ENCODE data around the gene RHCE. TPM values are rescaled to one million over a fixed set of nuclear protein-coding genes. Genes with fewer than 3 reads are reported as not detected.

Gene RHCE
- polyA plus RNA-seq, 1 experiment: 0.59 TPM

DNA sequence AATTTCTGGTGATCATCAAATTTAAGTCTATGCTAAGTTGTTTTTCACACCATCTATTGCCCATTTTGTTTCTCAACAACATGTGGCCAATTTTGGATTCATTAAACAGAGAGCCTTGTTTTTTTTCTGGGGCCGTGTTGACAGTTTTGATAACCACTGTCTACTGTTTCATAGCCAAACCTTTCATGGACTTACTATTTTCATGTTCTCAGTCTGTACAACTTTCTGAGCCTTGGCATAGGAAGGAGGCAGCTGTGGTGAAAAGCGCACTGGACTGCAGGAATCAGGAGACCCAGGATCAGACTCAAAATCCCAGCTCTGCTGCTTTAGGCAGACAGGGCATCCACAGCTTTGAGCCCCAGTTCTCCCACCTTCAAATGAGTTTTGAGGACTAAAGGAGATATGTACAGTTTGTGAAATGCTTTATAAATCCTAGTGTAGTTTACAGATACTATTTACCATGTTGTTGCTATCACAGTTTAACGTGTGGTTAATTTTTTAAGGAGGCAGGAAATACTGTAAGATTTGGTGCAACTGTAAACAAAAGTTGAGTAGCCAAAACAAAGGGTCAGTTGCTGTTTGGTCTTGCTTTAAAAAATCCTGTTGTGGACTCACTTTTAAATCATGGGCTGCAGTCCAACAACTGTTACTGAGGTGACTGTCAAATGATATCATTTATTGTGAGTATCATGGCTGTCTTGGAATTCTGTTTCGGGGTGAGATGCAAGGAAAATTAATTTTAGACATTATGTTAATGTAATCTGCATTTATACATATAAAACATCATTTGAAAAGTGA lies 13.0 kb upstream of the RHCE start:
- ChIA-PET POLR2A (no interaction called here), CTCF (interaction anchor here (0.8 kb wide), 1 partner anchor 11 kb away, joined by 3 read pairs; no protein-coding TSS in a partner anchor)
- TF ChIP-seq, protein P1, sequence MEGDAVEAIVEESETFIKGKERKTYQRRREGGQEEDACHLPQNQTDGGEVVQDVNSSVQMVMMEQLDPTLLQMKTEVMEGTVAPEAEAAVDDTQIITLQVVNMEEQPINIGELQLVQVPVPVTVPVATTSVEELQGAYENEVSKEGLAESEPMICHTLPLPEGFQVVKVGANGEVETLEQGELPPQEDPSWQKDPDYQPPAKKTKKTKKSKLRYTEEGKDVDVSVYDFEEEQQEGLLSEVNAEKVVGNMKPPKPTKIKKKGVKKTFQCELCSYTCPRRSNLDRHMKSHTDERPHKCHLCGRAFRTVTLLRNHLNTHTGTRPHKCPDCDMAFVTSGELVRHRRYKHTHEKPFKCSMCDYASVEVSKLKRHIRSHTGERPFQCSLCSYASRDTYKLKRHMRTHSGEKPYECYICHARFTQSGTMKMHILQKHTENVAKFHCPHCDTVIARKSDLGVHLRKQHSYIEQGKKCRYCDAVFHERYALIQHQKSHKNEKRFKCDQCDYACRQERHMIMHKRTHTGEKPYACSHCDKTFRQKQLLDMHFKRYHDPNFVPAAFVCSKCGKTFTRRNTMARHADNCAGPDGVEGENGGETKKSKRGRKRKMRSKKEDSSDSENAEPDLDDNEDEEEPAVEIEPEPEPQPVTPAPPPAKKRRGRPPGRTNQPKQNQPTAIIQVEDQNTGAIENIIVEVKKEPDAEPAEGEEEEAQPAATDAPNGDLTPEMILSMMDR (IDR thresholded peaks at IDR 0.05; ENCODE audit: insufficient read depth, low read depth, low read length): no peak
- no peaks in the 10 kb centered on the region for H3K36me3 ChIP-seq (ENCODE audit: control insufficient read depth, insufficient read depth, low read length)
- H3K27me3 ChIP-seq (ENCODE audit: control insufficient read depth, insufficient read depth, low read length): no peaks in the 10 kb centered on the region
- H3K4me3 ChIP-seq (ENCODE audit: low read depth, low read length): no peak overlapping the region
- no peak for DNase-seq (ENCODE audit: low read depth)

DNA sequence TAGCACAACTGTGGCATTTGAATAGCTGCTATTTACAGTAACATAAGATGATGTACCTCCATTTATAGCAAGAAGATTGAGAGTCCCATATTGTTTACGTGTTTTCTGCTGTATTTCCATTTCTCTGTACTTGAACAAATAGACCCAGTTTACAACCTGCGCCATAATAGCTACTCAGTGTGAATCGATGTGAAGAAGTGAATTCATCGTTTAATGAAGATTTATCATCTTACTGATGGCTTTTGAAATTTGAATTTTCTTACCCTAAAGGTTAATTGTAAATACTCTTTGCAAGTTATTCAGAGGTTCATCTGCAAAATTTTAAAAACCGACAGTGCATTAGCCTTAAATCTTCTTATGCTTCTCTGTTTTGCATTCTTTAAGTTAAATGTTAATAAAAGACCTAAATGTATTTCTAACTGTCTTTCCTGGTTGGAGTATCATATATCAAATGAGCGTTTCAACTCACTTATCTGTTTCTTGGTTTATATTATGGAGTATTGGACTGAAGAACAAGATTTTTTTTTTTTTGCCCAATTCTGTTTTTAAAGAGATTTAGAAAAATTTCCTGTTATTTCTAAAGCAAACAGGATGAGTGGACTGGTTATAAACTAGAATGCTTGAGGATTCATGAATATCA lies 12.2 kb upstream of the RHCE start:
- Histone ChIP-seq H3K27me3 (ENCODE audit: control insufficient read depth, insufficient read depth, low read length) (no peaks in the 10 kb centered on the region), H3K36me3 (ENCODE audit: control insufficient read depth, insufficient read depth, low read length) (no peaks in the 10 kb centered on the region), H3K4me3 (ENCODE audit: low read depth, low read length) (no peak overlapping the region)
- CTCF ChIA-PET: interaction anchor here (0.8 to 1.6 kb wide), 3 partner anchors 11 to 88 kb away, joined by 3 to 8 read pairs (median 4); no protein-coding TSS in a partner anchor
- no peak for DNase-seq (ENCODE audit: low read depth)
- TF ChIP-seq, protein P1 (IDR thresholded peaks at IDR 0.05; ENCODE audit: insufficient read depth, low read depth, low read length): no peak
- POLR2A ChIA-PET: no interaction called here

DNA sequence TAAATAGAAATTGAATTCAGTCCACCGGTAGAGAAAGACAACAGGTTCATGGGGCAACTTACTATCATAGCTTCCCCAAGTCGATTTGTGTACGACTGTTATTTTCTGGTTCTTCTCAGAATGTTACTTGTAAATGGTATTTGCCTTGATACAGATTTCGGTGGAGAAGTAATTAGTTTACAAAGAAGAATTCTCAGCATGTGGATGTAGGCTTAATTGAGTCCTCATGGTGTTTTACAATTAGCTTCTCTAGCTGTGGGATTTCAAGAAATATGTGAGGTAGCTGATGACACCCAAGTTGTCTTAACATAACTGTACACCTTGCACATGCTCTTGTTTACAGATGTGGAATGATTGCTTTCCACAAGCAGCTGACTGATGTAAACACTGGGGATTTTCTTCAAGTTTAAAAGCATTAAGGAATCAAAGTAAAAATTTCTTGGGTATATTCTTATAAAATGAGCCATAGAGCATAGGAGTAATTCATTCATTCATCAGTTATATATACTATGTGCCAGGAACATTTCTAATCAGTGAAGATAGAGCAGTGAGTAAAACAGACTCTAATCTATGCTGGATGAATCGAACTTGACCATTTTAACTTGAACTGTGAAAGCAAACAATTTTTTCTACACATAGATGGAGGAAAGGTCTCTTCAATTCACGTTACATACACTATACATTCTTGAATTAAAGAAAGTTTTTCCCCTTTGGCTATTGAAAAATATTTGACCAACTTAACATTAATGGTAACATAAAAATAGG lies 11.5 kb upstream of the RHCE start:
- ChIA-PET POLR2A (interaction anchor here (0.7 kb wide), 1 partner anchor 139 kb away, joined by 8 read pairs; no protein-coding TSS in a partner anchor), CTCF (interaction anchor here (0.6 to 1.6 kb wide), 6 partner anchors 12 to 139 kb away, joined by 3 to 8 read pairs (median 3); no protein-coding TSS in a partner anchor)
- TF ChIP-seq, protein P1 (IDR thresholded peaks at IDR 0.05; ENCODE audit: insufficient read depth, low read depth, low read length): no peak
- peak overlapping the region; percentile 88 for H3K4me3 ChIP-seq (ENCODE audit: low read depth, low read length)
- H3K27me3 ChIP-seq (ENCODE audit: control insufficient read depth, insufficient read depth, low read length): no peaks in the 10 kb centered on the region
- DNase-seq (ENCODE audit: low read depth): no peak
- no peaks in the 10 kb centered on the region for H3K36me3 ChIP-seq (ENCODE audit: control insufficient read depth, insufficient read depth, low read length)

DNA sequence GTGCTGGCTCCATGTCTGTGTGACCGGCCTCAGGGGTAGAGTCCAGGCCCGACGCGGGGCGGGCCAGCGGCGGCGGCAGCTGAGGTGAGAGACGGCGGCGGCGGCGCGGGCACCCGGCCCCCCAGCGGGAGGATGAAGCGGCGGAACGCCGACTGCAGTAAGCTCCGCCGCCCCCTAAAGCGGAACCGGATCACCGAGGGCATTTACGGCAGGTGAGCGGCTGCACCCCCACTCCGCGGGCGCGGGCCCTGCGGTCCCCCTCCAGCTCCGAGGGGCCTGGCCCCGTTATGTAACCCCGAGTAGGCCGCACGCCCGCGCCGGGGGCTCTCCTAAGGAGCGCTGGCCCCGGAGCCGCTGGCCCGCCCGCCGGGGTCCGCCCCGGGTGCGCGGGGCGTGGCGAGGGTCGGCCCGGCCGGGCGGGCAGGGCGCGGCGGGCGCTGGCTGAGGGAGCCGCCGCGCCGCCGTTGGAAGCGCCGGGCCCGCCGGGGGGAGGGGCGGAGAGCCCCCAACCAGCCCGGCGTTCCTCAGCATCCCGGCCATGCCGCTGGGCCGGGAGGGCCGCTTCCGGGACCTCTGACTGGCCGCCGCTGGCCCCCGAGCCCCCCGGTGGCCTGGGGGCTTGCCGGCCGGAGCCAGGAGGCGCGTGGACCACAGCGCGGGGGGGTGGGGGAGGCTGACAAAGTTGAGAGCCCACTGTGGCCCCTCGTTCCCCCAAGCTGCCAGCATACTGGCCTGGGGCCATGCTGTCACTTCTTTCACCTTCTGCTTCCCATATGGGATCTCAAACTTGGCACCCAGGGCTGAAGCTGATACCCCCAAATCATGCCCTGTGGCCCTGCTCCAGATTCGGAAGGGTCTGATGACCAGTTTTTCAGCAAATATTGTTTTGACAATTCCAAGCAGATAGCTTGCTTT lies 10.6 kb upstream of the RHCE start:
- H3K27me3 ChIP-seq (ENCODE audit: control insufficient read depth, insufficient read depth, low read length): no peaks in the 10 kb centered on the region
- H3K4me3 ChIP-seq (ENCODE audit: low read depth, low read length): peak overlapping the region; percentile 88
- DNase-seq (ENCODE audit: low read depth): no peak
- no peaks in the 10 kb centered on the region for H3K36me3 ChIP-seq (ENCODE audit: control insufficient read depth, insufficient read depth, low read length)
- ChIA-PET POLR2A (interaction anchor here (0.7 kb wide), 1 partner anchor 140 kb away, joined by 8 read pairs; no protein-coding TSS in a partner anchor), CTCF (interaction anchor here (0.6 to 1.6 kb wide), 5 partner anchors 30 to 140 kb away, joined by 3 to 8 read pairs (median 3); no protein-coding TSS in a partner anchor)
- TF ChIP-seq, protein P1 (IDR thresholded peaks at IDR 0.05; ENCODE audit: insufficient read depth, low read depth, low read length): no peak
